Measurements from ENCODE around the gene CORO6. TPM values are rescaled to one million over a fixed set of nuclear protein-coding genes. Genes with fewer than 3 reads are reported as not detected.

The CORO6 gene
- total RNA-seq, 1 experiment from 2014 or later: 9.7 TPM

GRCh38 chr17:29624586-29624985 lies 1.9 kb upstream of the CORO6 start:
- ATAC-seq (no peak), DNase-seq (ENCODE audit: low read depth, low spot score) (no peak)
- CTCF ChIA-PET: interaction anchor here (1.3 kb wide), 1 partner anchor 155 kb away, joined by 6 read pairs; no protein-coding TSS in a partner anchor
- BruUV-seq (replicated peaks): no TSS peak
- Histone ChIP-seq H3K9me3 (ENCODE audit: control insufficient read depth, insufficient read depth, low read depth, low read length) (no peaks in the 10 kb centered on the region), H3K27ac (ENCODE audit: low read length) (no peak overlapping the region), H3K4me3 (ENCODE audit: low read depth in 2 of 2, low read length in 2 of 2) (no peak overlapping the region), H3K36me3 (ENCODE audit: control insufficient read depth, insufficient read depth, low read length) (no peaks in the 10 kb centered on the region), H3K4me1 (ENCODE audit: control insufficient read depth, insufficient read depth, low read length) (peaks cover 13% of the 10 kb centered on the region), H3K27me3 (ENCODE audit: control insufficient read depth, insufficient read depth, low read length) (no peaks in the 10 kb centered on the region)
- TF ChIP-seq CTCF (IDR thresholded peaks at IDR 0.05): no peak
- no peak for TF ChIP-seq TCF7L2 (IDR thresholded peaks at IDR 0.05; ENCODE audit: low read depth, low read length)
- TF ChIP-seq REST (IDR thresholded peaks at IDR 0.05; ENCODE audit: insufficient read depth in 1 of 2, low read depth in 2 of 2, low read length in 1 of 2): no peak
- no peak for TF ChIP-seq POLR2AphosphoS5 (IDR thresholded peaks at IDR 0.05; ENCODE audit: low read depth, low read length)
- no peak for TF ChIP-seq SIN3A (IDR thresholded peaks at IDR 0.05; ENCODE audit: borderline replicate concordance, insufficient read depth, low read depth, low read length)
- POLR2A ChIA-PET: interaction anchor here (0.6 kb wide), 2 partner anchors 15 to 155 kb away, joined by 3 to 7 read pairs; no protein-coding TSS in a partner anchor
- intact Hi-C loops (cut with micrococcal nuclease; ENCODE audit: unreplicated experiment) (no loop called here), in situ Hi-C loops (cut with HindIII; ENCODE audit: low pct_unique_long_range_greater_than_20kb, low sequenced_read_pairs) (no loop called here)

- ChIA-PET CTCF (interaction anchor here (0.7 kb wide), 1 partner anchor 31 kb away, joined by 3 read pairs; no protein-coding TSS in a partner anchor), POLR2A (no interaction called here)
- intact Hi-C loops (cut with micrococcal nuclease; ENCODE audit: unreplicated experiment) (no loop called here), in situ Hi-C loops (cut with HindIII; ENCODE audit: low pct_unique_long_range_greater_than_20kb, low sequenced_read_pairs) (no loop called here)
- Histone ChIP-seq H3K4me3 (ENCODE audit: low read depth in 2 of 2, low read length in 2 of 2) (peak overlapping the region; percentile 70 to 72), H3K27ac (ENCODE audit: low read length) (peak overlapping the region; percentile 39; the same call in 1 of the 2 replicates), H3K27me3 (ENCODE audit: control insufficient read depth, insufficient read depth, low read length) (no peaks in the 10 kb centered on the region), H3K36me3 (ENCODE audit: control insufficient read depth, insufficient read depth, low read length) (no peaks in the 10 kb centered on the region), H3K9me3 (ENCODE audit: control insufficient read depth, insufficient read depth, low read depth, low read length) (no peaks in the 10 kb centered on the region), H3K4me1 (ENCODE audit: control insufficient read depth, insufficient read depth, low read length) (peaks cover 17% of the 10 kb centered on the region)
- DNase-seq (ENCODE audit: low read depth, low spot score): no peak
- ATAC-seq: peak; percentile 34
- no TSS peak for BruUV-seq (replicated peaks)
- no peak for TF ChIP-seq REST (IDR thresholded peaks at IDR 0.05; ENCODE audit: insufficient read depth in 1 of 2, low read depth in 2 of 2, low read length in 1 of 2)
- TF ChIP-seq CTCF (IDR thresholded peaks at IDR 0.05): no peak
- no peak for TF ChIP-seq POLR2AphosphoS5 (IDR thresholded peaks at IDR 0.05; ENCODE audit: low read depth, low read length)
- no peak for TF ChIP-seq TCF7L2 (IDR thresholded peaks at IDR 0.05; ENCODE audit: low read depth, low read length)
- TF ChIP-seq SIN3A (IDR thresholded peaks at IDR 0.05; ENCODE audit: borderline replicate concordance, insufficient read depth, low read depth, low read length): no peak
These were observed 553 bp upstream of the CORO6 start for GRCh38 chr17:29623283-29623647.

Data from Panc1 (cell line).